C4-2B (cell line): Measurements from ENCODE around the gene DNAH8.

Experiments used
- CTCF ChIP-seq: fragments of 450-650 bp; conservative IDR thresholded peaks from 2 replicates; pipeline ENCODE4 v1.5.1; 2017; ENCODE audit warnings: mild to moderate bottlenecking
- ZFX ChIP-seq: fragments of 450-650 bp; IDR thresholded peaks from 2 replicates; pipeline ENCODE4 v1.6.1; 2017

GRCh38 chr6:39061182-39061581, 346.1 kb downstream of the DNAH8 start:
- TF ChIP-seq CTCF = no peak
- TF ChIP-seq ZFX = no peak
